GM23248 (cell line): ENCODE measurements around the gene FCRLB. TPM values are rescaled to one million over a fixed set of nuclear protein-coding genes. Genes with fewer than 3 reads are reported as not detected.

Experiments used
- DNase-seq: peaks from one replicate; pipeline ENCODE4 v3.0.0-alpha.2; 2015
- H2AFZ ChIP-seq: fragments of 200-600 bp; sonication (generic); 2 replicates; pipeline ENCODE4 v1.6.1; 2016; ENCODE audit warnings: antibody characterized with exemption
- H3F3A ChIP-seq: fragments of 200-600 bp; sonication (generic); 2 replicates; pipeline ENCODE4 v1.6.1; 2016; ENCODE audit warnings: mild to moderate bottlenecking, antibody characterized with exemption, mixed run types; ENCODE audit not compliant: insufficient read depth
- H3K27ac ChIP-seq: fragments of 200-600 bp; sonication (generic); 2 replicates; pipeline ENCODE4 v1.5.1; 2016; ENCODE audit warnings: mild to moderate bottlenecking
- H3K27me3 ChIP-seq: fragments of 200-600 bp; sonication (generic); replicated peaks from 2 replicates; pipeline ENCODE4 v1.6.1; 2016; ENCODE audit warnings: mild to moderate bottlenecking; ENCODE audit not compliant: insufficient read depth
- H3K36me3 ChIP-seq: fragments of 200-600 bp; sonication (generic); 2 replicates; pipeline ENCODE4 v1.6.1; 2016; ENCODE audit warnings: low read depth, mild to moderate bottlenecking
- H3K4me1 ChIP-seq: fragments of 200-600 bp; sonication (generic); 2 replicates; pipeline ENCODE4 v1.6.1; 2016; ENCODE audit warnings: mild to moderate bottlenecking; ENCODE audit not compliant: insufficient read depth
- H3K4me2 ChIP-seq: fragments of 200-600 bp; sonication (generic); one replicate; pipeline ENCODE4 v1.6.1; 2016; ENCODE audit warnings: mild to moderate bottlenecking; ENCODE audit not compliant: unreplicated experiment
- H3K4me3 ChIP-seq: fragments of 200-600 bp; sonication (generic); 2 replicates; pipeline ENCODE4 v1.5.1; 2016; ENCODE audit warnings: mild to moderate bottlenecking
- H3K79me2 ChIP-seq: fragments of 200-600 bp; sonication (generic); 2 replicates; pipeline ENCODE4 v1.6.1; 2016; ENCODE audit warnings: mild to moderate bottlenecking; ENCODE audit not compliant: insufficient read depth
- H3K9ac ChIP-seq: fragments of 200-600 bp; sonication (generic); 2 replicates; pipeline ENCODE4 v1.6.1; 2016; ENCODE audit warnings: mild to moderate bottlenecking
- H3K9me2 ChIP-seq: fragments of 200-600 bp; sonication (generic); 2 replicates; pipeline ENCODE4 v1.6.1; 2016; ENCODE audit warnings: mixed run types, mild to moderate bottlenecking, moderate library complexity; ENCODE audit not compliant: insufficient read depth
- H3K9me3 ChIP-seq: fragments of 200-600 bp; sonication (generic); one replicate; pipeline ENCODE4 v1.6.1; 2017; ENCODE audit warnings: low read depth
- H4K20me1 ChIP-seq: fragments of 200-600 bp; sonication (generic); 2 replicates; pipeline ENCODE4 v1.6.0; 2016; ENCODE audit not compliant: insufficient read depth
- EZH2 ChIP-seq: fragments of 200-600 bp; sonication (generic); IDR thresholded peaks from 2 replicates; pipeline ENCODE4 v1.6.1; 2018; ENCODE audit warnings: antibody characterized with exemption, mild to moderate bottlenecking; ENCODE audit not compliant: insufficient read depth, poor library complexity, severe bottlenecking
- EZH2phosphoT487 ChIP-seq: fragments of 200-600 bp; sonication (generic); IDR thresholded peaks from 2 replicates; pipeline ENCODE4 v1.6.1; 2018; ENCODE audit warnings: antibody characterized with exemption, moderate library complexity, mild to moderate bottlenecking, low read depth; ENCODE audit not compliant: insufficient read depth
- WGBS, 2 experiments: methylation state at CpG; one replicate each; pipeline ENCODE4 v1.1.6; 2015 to 2017; ENCODE audit warnings: low lambda C conversion rate in 2 of 2, low coverage in 1 of 2; ENCODE audit errors: missing lambda C conversion rate in 2 of 2; 5-methylcytosine and 5-hydroxymethylcytosine counted together
- in situ Hi-C: fragments of 300-500 bp; cut with MboI; formaldehyde crosslinking; loops from 2 replicates; pipeline ENCODE4 v1.15.0; 2020
- polyA plus RNA-seq: library from polyadenylated mRNA; unstranded; fragments of >200 nt; fragmentation: Nextera tagmentation; extraction: Ambion mirVana; gene quantifications from 2 replicates; pipeline ENCODE4 v1.2.1, GENCODE V29; 2016
- total RNA-seq: library from RNA; depleted of rRNA; stranded (reverse); fragments of >200 nt; shearing (Covaris generic); gene quantifications from 2 replicates; pipeline ENCODE4 v1.2.3, GENCODE V29; 2014

Gene FCRLB
- total and polyA plus RNA-seq, 2 experiments from 2014 or later = 9.4 to 14.5 TPM

DNA sequence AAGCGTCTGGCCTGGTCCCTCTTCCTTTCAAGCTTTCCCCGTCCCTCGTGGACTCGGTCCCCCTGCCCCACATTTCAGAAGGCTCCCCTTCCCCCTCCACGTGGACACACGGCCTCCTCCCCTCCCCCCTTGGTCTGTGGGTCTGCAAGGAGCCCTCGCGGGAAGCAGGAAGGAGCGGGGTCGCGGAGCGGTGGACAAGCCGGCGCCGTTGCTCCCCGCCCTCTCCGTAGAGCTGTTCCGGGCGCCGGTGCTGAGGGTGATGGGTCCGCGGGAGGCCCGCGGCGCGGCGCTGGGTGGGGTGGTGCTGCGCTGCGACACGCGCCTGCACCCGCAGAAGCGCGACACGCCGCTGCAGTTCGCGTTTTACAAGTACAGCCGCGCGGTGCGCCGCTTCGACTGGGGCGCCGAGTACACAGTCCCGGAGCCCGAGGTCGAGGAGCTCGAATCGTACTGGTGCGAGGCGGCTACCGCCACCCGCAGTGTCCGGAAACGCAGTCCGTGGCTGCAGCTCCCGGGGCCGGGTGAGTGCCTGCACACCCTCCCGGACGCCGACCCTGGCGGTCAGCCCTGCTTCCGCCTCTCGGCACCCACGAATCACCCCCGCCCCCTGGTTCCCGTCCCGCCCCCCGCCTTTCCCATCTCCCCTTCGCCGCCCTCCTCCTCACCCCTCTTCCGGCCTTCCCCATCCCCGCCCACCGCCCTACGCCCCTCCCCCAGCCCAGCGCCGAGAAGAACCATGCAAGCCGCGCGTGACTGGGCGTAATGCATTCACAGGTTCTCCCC is 5.3 kb downstream of the FCRLB start:
- Histone ChIP-seq H3F3A (peaks cover 35% of the 10 kb centered on the region), H3K27me3 (no peaks in the 10 kb centered on the region), H4K20me1 (no peaks in the 10 kb centered on the region), H3K4me2 (peak overlapping the region; percentile 88), H2AFZ (peak overlapping the region; percentile 74), H3K9me3 (no peaks in the 10 kb centered on the region), H3K4me1 (peaks cover 41% of the 10 kb centered on the region), H3K27ac (peak overlapping the region; percentile 97), H3K36me3 (no peaks in the 10 kb centered on the region), H3K79me2 (no peaks in the 10 kb centered on the region), H3K9me2 (no peaks in the 10 kb centered on the region), H3K9ac (peak overlapping the region; percentile 96), H3K4me3 (peak overlapping the region; percentile 79)
- in situ Hi-C loops = no loop called here
- 0 to 2% methylated on average over 28 to 70 of the region's 83 CpGs for WGBS, 2 experiments
- TF ChIP-seq EZH2 (no peak), EZH2phosphoT487 (no peak)
- peak; percentile 88 for DNase-seq

DNA sequence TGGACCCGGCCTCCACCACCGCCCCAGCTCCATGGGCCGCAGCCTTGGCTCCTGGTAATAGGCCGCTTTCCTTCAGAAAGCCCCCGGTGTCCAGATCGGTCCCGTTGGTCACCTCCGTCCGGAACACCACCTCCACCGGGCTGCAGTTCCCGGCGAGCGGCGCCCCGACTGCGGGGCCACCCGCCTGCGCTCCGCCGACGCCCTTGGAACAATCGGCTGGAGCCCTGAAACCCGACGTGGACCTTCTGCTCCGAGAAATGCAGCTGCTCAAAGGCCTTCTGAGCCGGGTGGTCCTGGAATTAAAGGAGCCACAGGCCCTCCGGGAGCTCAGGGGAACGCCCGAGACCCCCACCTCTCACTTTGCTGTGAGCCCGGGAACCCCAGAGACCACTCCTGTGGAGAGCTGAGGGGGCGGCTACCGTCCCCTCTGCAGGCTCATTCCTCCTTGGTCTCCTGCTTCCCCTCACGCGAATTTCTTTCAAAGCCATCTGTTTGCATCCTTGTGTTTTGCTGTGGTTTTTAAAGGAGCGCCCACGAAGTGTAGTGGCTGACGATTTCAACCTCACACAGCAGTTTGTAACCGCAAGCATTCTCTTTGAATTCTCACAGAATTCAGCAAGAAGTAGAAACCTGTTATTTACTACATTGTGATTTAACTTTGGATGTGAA is 6.0 kb downstream of the FCRLB start:
- Histone ChIP-seq H3F3A (peaks cover 35% of the 10 kb centered on the region), H3K4me2 (peak overlapping the region; percentile 77), H2AFZ (peak overlapping the region; percentile 68), H3K9me3 (no peaks in the 10 kb centered on the region), H3K27me3 (no peaks in the 10 kb centered on the region), H3K79me2 (no peaks in the 10 kb centered on the region), H3K36me3 (no peaks in the 10 kb centered on the region), H3K4me1 (peaks cover 35% of the 10 kb centered on the region), H3K9me2 (no peaks in the 10 kb centered on the region), H3K27ac (peak overlapping the region; percentile 97), H4K20me1 (no peaks in the 10 kb centered on the region), H3K4me3 (peak overlapping the region; percentile 79), H3K9ac (peak overlapping the region; percentile 96)
- TF ChIP-seq EZH2phosphoT487 = no peak
- no peak for TF ChIP-seq EZH2
- DNase-seq = peak; percentile 85
- WGBS, 2 experiments = 0 to 3% methylated on average over 34 to 38 of the region's 38 CpGs
- in situ Hi-C loops = no loop called here

DNA sequence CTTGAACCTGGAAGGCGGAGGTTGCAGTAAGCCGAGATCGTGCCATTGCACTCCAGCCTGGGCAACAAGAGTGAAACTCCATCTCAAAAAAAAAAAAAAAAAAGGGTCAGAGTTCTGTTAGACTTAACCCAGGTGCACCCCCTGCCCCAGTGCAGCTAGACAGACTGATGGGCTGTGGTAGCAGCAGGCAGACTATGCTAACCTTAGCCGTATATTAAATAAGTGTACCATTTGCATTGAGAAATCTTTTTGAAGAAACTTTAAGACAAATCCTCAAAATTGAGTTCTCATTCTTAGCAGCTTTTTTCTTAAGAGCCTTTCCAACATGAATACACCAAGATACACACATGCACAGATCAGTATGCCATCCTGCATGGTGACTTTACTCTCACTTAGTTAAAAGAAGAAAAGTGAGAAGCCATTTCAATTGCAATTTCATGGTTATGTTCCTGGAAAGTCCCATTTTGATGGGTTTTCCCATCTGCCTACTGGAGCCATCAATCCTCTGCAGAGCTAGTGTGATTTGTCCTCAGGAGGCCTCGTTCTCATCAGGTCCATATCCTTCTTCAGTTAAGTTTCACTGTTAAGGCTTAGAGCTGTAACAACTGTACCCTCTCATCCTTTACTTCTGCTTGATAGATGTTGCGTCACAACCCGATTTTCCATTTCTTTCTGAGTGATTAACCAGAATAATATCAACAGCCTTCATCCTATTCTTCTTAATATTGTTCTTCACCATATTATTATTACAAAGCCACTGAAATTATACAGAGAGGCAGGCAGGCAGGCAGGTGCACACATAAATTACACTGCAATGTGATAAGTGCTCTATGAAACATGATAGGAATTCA is 7.3 kb downstream of the FCRLB start:
- H3K9ac ChIP-seq = no peak overlapping the region
- H3F3A ChIP-seq = peaks cover 40% of the 10 kb centered on the region
- H3K4me2 ChIP-seq = no peak overlapping the region
- in situ Hi-C loops = no loop called here
- peaks cover 39% of the 10 kb centered on the region for H3K4me1 ChIP-seq
- WGBS, 2 experiments = 86 to 92% methylated on average over 6 to 7 of the region's 7 CpGs
- TF ChIP-seq EZH2phosphoT487 = no peak
- TF ChIP-seq EZH2 = no peak
- no peaks in the 10 kb centered on the region for H3K36me3 ChIP-seq
- no peaks in the 10 kb centered on the region for H3K79me2 ChIP-seq
- H2AFZ ChIP-seq = no peak overlapping the region
- DNase-seq = no peak
- H3K27me3 ChIP-seq = no peaks in the 10 kb centered on the region
- no peaks in the 10 kb centered on the region for H3K9me3 ChIP-seq
- no peak overlapping the region for H3K27ac ChIP-seq
- no peaks in the 10 kb centered on the region for H3K9me2 ChIP-seq
- no peaks in the 10 kb centered on the region for H4K20me1 ChIP-seq
- H3K4me3 ChIP-seq = no peak overlapping the region

DNA sequence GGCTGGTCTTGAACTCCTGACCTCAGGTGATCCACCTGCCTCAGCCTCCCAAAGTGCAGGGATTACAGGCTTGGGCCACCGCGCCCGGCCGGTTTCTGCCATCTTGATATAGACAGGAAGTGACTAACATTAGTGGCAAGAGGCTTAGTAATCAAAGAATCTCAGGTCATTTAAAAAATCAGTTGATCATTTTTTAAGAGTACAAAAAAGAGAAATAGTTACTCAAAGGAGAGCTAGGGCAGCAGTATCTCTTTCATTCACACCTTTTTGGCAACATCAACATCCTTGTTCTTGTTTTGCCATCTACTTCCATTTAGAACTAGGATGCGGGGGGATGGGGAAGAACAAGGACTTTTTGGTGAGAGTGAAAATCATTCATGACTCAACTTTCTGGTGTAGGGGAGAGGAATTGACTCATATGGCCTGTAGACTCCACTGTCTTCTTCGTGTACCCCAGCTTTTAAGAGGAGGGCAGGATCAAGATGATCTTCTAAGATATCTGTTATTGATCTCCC is 8.8 kb downstream of the FCRLB start:
- Histone ChIP-seq H3K4me3 (no peak overlapping the region), H3K36me3 (no peaks in the 10 kb centered on the region), H3K9ac (no peak overlapping the region), H3K4me1 (peaks cover 47% of the 10 kb centered on the region), H3K4me2 (peak overlapping the region; percentile 38), H2AFZ (no peak overlapping the region), H3K9me3 (no peaks in the 10 kb centered on the region), H3K27ac (peak overlapping the region; percentile 44), H3K9me2 (no peaks in the 10 kb centered on the region), H3F3A (peaks cover 44% of the 10 kb centered on the region), H3K79me2 (no peaks in the 10 kb centered on the region), H4K20me1 (no peaks in the 10 kb centered on the region), H3K27me3 (no peaks in the 10 kb centered on the region)
- peak; percentile 85 for DNase-seq
- no peak for TF ChIP-seq EZH2
- TF ChIP-seq EZH2phosphoT487 = no peak
- WGBS, 2 experiments = 7 to 10% methylated on average over 6 of the region's 6 CpGs
- in situ Hi-C loops = no loop called here
